DOHH2 (cell line): ENCODE results near the gene TCHHL1.

Source experiments
- EZH2phosphoT487 ChIP-seq: fragments of 200-600 bp; sonication (generic); IDR thresholded peaks from 2 replicates; pipeline ENCODE4 v1.6.1; 2017; ENCODE audit warnings: borderline replicate concordance, mild to moderate bottlenecking, antibody characterized with exemption, low read length, moderate library complexity, mixed read lengths
- TF ChIP-seq, protein P1 (sequence below): fragments of 200-600 bp; sonication (generic); IDR thresholded peaks from one replicate; pipeline ENCODE4 v1.5.1; 2014; ENCODE audit warnings: antibody characterized with exemption, mild to moderate bottlenecking, low read depth, low read length; ENCODE audit not compliant: poor library complexity, severe bottlenecking

- TF ChIP-seq, protein P1, sequence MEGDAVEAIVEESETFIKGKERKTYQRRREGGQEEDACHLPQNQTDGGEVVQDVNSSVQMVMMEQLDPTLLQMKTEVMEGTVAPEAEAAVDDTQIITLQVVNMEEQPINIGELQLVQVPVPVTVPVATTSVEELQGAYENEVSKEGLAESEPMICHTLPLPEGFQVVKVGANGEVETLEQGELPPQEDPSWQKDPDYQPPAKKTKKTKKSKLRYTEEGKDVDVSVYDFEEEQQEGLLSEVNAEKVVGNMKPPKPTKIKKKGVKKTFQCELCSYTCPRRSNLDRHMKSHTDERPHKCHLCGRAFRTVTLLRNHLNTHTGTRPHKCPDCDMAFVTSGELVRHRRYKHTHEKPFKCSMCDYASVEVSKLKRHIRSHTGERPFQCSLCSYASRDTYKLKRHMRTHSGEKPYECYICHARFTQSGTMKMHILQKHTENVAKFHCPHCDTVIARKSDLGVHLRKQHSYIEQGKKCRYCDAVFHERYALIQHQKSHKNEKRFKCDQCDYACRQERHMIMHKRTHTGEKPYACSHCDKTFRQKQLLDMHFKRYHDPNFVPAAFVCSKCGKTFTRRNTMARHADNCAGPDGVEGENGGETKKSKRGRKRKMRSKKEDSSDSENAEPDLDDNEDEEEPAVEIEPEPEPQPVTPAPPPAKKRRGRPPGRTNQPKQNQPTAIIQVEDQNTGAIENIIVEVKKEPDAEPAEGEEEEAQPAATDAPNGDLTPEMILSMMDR, result no peak
- TF ChIP-seq EZH2phosphoT487, result no peak
Measured at GRCh38 chr1:152086760-152087159, 2.1 kb downstream of the TCHHL1 start.
